Measurements from ENCODE around the gene CLEC16A.

Gene CLEC16A

DNA sequence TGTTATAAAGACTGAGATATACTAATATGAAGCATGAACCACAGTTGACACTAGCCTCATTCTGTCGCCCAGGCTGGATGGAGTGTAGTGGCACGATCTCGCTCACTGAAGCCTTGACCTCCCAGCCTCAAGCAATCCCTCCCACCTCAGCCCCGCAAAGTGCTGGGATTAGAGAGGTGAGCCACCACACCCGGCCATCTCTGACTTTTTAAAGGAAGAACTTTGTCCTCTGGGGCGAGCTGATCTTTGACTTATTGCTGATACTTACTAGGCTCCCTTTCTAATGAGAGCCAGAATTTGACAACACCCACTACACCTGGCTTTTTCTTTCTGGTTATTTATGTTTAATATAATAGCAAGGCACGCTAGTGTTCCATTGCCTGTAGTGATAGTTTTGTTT lies 57.2 kb downstream of the CLEC16A start:
- no peak overlapping the region for H3K4me3 ChIP-seq (ENCODE audit: low read depth, low read length)
- DNase-seq (ENCODE audit: low read depth) = no peak
- TF ChIP-seq, protein P1, sequence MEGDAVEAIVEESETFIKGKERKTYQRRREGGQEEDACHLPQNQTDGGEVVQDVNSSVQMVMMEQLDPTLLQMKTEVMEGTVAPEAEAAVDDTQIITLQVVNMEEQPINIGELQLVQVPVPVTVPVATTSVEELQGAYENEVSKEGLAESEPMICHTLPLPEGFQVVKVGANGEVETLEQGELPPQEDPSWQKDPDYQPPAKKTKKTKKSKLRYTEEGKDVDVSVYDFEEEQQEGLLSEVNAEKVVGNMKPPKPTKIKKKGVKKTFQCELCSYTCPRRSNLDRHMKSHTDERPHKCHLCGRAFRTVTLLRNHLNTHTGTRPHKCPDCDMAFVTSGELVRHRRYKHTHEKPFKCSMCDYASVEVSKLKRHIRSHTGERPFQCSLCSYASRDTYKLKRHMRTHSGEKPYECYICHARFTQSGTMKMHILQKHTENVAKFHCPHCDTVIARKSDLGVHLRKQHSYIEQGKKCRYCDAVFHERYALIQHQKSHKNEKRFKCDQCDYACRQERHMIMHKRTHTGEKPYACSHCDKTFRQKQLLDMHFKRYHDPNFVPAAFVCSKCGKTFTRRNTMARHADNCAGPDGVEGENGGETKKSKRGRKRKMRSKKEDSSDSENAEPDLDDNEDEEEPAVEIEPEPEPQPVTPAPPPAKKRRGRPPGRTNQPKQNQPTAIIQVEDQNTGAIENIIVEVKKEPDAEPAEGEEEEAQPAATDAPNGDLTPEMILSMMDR (conservative IDR thresholded peaks at IDR 0.05; ENCODE audit: low read depth, low read length) = no peak

DNA sequence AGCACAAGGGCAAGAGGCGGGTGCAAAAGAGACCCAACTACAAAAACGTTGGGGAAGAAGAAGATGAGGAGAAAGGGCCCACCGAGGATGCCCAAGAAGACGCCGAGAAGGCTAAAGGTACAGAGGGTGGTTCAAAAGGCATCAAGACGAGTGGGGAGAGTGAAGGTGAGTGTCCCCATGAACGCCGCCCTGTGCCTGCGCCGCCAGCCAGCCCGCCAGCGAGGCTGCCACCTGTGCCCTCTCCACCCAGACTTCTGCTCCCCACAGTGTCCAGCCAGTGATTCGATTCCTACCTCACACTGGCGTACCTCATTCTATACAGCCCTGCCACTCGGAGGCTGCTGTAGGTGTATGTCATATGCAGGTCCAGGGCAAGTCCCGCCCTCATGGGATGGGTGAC lies 58.8 kb downstream of the CLEC16A start:
- no peak overlapping the region for H3K4me3 ChIP-seq (ENCODE audit: low read depth, low read length)
- TF ChIP-seq, protein P1 (conservative IDR thresholded peaks at IDR 0.05; ENCODE audit: low read depth, low read length) = no peak
- DNase-seq (ENCODE audit: low read depth) = no peak

DNA sequence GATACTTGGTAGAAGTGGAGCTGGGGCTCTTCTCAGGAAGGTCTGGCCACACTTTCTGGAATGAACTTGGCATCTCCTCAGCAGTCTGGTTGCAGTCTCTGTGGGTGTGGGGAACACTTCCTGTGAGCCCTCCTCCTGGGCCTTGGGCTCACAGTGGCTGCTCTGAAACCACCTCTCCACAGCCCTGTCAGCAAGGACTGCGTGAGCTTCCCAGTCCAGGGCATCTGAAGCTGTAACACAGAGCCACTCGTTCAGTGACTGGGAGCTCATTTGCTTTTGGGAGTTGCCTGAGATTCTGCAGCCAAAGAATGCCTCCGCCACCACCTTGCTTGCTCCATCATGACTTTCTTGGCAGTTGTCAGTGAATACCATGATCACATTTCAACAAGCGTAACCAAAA lies 60.0 kb downstream of the CLEC16A start:
- H3K4me3 ChIP-seq (ENCODE audit: low read depth, low read length) = no peak overlapping the region
- TF ChIP-seq, protein P1 (conservative IDR thresholded peaks at IDR 0.05; ENCODE audit: low read depth, low read length) = no peak
- peak; percentile 44 for DNase-seq (ENCODE audit: low read depth)

DNA sequence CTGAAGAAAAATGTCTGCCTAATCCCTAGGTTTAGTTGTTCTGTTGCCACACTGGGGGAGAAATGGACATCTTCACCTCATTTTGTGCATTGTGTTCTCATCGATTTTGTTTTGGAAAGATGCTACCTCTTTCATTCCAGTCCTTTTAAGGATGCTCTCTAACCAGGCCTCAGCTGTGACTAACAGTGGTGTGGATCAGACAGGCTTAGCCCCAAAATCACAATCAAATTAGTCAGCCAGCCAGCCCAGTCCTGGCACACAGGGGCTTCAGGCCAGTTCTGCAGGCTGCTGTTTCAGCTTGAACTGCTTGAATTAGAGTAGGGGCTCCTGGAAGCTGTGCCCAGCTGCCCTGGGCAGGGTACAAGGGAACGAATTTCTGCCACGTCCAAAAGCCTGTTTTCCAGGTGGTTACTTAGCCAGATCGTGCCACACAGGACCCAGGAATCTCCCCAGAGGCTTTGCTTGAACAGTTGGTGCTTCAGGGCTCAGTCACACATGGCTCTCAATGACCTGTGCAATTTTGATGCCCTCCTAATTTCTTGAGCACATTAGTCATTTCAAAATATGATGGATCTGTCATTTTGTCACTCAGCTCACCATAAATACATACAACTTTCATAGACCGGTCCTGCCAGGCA lies 60.7 kb downstream of the CLEC16A start:
- TF ChIP-seq, protein P1 (conservative IDR thresholded peaks at IDR 0.05; ENCODE audit: low read depth, low read length) = no peak
- no peak overlapping the region for H3K4me3 ChIP-seq (ENCODE audit: low read depth, low read length)
- peak; percentile 37 for DNase-seq (ENCODE audit: low read depth)

DNA sequence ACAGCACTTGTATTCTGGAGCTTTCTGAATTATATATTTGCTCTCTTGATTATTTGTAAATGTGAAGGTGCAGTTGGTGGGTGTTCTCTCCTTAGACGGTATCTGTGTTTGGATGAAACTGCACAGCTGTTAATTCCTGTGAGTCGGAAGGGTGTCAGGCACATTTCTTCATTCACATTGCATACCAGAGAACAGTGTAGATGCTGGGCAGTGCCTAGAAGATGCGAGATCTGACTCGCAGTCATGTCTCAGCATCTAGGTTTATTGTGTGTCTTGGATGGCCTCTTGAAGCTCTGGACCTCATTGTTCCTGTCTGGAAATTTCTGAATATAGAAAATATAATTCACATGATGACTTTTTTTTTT lies 61.2 kb downstream of the CLEC16A start:
- no peak overlapping the region for H3K4me3 ChIP-seq (ENCODE audit: low read depth, low read length)
- peak; percentile 56 for DNase-seq (ENCODE audit: low read depth)
- TF ChIP-seq, protein P1 (conservative IDR thresholded peaks at IDR 0.05; ENCODE audit: low read depth, low read length) = no peak

DNA sequence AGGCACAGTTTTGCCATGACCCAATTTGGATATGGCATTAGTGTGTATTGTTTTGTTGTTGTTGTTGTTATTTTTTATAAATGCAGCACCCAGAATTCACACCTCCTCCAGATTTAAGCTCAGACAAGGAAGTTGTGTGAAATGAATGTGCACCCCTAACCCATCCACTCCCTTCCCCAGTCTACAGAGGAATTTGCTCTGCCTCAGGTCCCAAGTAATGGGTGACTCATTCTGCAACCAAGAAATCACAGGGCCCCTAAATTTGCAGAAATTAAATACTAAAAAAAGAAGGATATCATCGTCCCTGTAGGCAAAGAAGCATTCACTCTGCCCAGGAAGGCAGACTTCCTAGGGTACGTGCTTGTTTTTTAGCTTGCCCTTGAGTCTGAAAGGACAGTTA lies 62.3 kb downstream of the CLEC16A start:
- no peak overlapping the region for H3K4me3 ChIP-seq (ENCODE audit: low read depth, low read length)
- TF ChIP-seq, protein P1 (conservative IDR thresholded peaks at IDR 0.05; ENCODE audit: low read depth, low read length) = no peak
- no peak for DNase-seq (ENCODE audit: low read depth)

DNA sequence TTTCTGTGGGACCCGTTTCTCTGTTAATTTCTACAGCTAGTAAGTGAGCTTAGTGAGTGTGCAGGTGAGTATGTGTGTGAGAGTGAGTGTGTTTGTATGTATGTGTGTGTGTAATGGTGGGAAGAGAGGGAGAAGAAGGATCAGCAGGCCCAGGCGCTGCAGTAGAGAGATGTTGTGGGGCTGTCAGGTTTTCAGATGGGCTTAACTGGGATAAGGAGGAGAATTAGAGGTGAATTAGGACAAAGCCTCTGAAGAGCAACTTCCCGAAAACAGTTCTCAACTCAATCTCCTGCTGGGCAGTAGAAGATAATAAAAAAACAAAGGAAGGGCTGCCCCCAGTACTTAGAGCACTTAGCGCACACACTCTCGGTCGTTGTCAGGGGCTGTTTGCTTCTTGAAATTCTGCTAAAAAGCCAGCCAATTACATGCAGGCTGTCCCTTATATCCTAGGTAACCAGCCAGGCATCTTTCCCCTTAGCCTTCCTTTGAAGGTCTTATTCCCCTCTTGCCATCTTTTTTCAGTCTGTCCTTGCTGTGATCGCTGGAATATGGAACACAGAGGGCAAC lies 63.4 kb downstream of the CLEC16A start:
- DNase-seq (ENCODE audit: low read depth) = no peak
- H3K4me3 ChIP-seq (ENCODE audit: low read depth, low read length) = no peak overlapping the region
- TF ChIP-seq, protein P1 (conservative IDR thresholded peaks at IDR 0.05; ENCODE audit: low read depth, low read length) = no peak
